HG03280 (cell line): Measurements from ENCODE around the gene CD81.

ENCODE experiments used
- ATAC-seq: cut with Tn5 transposase; IDR thresholded peaks from one replicate; pipeline ENCODE4 v1.9.1; 2021; ENCODE audit warnings: mild to moderate bottlenecking, moderate library complexity; ENCODE audit not compliant: unreplicated experiment

The CD81 gene

DNA sequence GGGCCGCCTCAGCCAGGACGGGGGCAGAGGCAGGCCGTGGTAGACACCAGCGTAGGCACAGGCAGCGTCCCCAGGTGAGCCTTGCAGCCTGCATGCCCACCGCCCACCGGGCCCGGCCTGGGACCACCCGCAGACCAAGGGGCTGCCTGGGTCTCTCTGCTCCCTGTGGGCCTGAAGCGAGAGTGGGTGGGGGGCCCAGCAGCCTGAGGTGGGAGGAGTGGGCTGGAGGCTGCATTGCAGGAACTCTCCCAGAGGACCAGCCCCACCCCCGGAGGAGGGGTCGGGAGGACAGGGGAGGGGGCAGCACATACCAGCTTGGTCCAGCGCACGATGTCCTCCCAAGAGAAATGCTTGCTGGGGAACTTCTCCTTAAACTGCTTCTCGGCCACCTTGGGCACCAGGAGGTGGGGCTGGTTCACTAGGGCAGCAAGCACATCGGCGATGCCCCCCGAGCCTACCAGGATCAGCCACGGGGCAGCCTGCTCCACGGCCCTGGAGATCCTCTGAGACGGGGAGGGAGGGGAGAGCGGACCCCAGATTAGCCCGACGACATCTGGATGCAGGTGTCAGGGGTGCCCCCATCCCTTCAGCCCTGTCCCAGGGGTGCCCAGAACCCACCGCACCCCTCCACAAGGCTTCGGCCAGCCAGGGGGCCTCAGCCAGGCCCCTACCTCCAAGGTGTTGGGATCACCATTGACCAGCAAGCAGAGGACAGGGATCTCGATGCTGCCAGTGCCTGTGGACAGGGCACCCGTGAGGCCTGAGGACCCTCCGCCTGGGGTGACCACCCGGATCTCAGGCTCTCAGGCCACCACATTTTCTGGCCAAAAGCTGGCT lies 41.0 kb downstream of the CD81 start:
- no peak for ATAC-seq

DNA sequence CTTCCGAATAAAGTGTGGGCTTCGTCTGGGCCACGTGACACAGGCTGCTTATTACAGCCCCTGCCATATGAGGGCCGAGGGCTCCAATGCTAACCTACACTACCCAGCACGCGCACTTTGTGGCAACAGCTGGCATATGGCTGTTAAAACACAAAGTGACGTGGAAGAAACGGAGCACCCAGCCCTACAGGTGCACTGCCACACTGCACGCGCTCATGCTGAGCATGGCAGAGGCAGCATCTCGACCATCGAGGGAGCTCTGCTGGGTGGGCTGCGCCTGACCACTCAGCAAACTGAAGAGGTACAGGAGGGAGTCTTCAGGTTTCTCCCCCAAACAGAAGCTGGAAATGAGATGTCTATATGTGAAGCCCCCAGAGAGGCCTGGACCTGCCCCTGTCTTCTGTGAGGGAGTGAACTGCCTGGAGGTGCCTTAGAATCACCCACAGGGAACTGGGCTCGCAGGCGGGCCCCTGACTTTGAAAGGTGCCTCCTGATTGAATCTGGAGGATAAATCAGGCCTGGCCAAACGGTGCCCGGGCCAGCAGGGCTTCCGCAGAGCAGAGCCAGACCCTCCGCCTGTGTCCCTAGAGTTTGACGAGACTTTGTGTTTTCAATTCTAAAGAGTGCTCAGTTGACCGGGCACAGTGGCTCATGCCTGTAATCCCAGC lies 41.7 kb downstream of the CD81 start:
- no peak for ATAC-seq

DNA sequence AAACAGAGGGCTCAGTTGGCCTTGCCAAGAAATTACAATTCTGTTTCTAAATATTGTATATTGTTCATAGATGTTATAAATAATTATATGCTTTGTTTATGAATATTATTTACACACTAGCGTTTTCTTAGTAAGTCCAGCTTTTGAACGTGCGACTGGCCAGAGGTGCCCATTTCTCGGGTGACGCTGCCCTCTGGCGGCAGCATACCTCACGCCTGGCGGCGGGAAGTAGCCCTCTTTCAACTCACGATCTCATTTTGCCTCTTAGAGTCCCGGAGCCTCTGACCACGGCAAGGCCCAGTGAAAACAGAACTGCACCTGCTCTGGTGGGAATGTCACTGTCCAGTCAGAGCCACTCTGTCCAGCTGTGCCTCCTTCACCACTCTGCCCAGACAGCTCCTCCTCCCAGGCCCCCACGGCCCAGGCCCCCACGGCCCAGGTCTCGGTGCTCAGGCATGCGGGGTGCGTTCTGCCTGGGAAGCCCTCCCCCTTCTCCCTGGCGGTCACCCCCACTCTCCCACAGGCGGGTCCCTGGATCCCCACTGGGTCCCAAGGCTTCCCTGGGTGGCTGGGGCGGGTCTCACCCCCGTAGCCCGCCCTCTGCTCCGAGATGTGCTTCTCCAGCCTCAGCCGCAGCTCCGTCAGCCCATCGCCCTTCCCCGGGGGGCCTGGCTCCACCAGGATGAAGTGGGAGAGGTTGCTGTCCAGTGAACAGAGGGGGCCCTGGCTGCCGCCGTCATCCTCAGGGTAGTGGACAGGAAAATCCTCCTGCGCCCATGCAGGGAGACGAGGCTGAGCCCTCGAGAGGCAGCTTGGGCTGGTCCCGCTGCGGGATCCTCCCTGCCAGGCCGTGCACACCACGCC lies 42.8 kb downstream of the CD81 start:
- no peak for ATAC-seq

DNA sequence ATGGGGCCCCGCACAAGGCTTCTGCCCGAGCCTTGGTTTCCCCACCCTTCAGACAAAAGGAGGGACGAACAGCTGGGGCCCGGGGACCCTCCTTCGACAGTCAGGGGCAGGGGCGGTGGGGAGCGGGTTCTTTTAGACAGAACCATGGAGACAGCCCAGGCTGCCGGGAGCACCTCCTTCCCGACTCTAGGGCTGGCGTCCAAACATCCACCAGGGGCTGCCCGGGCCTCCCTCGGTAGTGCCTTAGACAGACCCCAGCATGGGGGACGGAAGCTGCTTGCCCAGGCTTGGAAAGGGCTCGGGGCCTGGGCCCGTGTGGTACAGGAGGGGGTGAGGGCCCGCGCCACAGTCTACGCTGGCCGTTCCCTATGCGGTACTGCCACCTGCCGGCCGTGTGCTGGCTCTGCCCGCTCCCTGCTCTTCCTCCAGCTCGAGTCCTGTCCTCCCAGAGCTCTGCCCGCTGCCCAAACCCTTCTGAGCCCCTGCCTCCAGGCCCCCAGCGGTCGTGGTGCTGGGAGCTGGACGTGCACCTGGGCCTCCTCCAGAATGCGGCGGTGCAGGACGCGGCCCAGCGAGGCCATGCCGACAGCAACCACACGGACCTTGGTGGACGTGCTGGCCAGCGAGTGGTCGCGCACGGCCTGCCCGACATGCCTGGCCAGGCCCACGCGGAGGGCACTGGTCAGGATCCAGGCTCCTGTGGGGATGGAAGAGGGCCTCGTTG lies 43.6 kb downstream of the CD81 start:
- ATAC-seq: peak; percentile 69

DNA sequence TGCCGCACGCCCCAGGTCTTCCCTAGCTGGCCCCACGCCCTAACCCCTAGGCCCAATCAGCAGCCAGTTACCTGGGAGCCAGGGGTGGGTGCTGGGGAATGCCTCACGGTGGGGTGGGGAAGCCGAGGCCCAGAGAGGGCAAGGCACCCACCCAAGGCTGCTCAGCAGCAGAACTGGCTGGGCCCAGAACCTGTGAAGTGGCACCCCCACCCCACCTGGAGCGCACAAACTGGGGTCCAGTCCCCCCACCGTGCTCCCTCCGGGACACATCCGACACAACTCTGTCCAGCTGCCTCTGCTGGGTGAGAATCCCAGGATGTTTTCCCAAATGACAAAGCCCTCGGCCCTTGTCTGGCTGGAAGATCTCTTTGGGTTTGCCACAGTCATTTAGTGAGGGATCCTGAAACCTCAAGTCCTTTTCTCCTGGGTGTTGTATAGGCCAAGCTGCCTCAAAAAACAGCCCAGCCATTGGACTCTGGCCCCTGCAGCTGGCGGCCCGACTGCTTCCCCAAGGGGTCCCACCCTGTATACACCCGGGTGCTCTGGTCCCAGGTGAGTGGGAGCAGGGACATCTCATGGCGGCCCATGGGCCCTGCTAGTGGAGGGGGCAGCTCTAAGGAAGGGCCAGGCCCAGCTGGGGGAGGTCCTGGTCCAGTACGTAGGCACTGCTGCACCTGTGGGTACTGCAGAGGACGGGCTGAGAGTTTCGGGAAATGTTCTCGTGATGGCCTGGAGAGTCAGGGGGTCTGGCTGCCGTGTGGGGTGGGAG lies 44.3 kb downstream of the CD81 start:
- no peak for ATAC-seq

DNA sequence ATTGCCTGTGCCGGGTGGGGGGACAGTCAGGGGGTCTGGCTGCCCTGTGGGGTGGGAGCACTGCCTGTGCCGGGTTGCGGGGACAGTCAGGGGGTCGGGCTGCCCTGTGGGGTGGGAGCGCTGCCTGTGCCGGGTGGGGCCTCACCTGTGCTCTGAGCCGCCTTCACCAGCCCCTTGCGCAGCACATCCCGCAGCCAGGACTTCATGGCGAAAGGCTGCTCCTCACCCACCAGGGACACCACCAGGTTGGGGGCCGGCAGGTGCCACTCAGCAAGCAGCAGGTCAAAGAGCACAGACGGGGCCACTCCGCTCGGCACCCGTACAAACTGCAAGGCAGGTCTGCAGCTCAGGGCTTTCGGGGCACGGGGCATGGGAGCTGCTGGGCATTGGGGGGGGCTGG lies 44.9 kb downstream of the CD81 start:
- ATAC-seq: no peak

DNA sequence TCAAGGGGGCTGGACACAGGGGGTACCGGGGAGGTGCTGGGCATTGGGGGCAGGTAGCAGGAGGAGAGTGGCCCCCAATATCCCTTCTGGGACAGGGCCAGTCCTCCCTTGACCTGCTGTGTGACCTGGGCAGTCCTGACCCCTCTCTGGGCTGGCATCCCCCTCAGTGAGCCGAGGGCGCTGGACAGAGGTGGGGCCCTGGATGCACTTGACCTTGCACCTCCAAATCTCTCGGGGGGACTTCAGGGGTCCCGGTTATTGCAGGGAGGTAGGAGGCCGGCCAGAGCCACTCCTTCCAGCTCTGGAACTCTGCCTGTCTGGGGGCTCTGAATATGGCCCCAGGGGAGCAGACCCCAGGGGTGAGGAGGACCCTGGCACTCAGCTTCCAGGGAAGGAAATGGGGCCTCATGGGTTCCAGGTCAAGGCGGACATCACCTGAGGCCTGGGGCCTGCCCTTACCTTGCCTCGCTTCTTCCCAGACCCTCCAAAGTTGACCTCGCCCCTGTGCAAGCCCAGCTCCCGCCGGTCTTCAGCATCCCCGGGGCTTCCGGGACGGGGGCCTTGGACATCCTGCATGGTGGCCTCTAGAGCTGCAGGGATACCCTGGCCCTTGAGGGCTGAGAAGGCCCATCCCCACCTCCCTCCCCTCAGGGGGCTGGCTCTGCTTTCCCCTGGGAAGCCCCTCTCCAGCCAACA lies 45.5 kb downstream of the CD81 start:
- ATAC-seq: no peak

DNA sequence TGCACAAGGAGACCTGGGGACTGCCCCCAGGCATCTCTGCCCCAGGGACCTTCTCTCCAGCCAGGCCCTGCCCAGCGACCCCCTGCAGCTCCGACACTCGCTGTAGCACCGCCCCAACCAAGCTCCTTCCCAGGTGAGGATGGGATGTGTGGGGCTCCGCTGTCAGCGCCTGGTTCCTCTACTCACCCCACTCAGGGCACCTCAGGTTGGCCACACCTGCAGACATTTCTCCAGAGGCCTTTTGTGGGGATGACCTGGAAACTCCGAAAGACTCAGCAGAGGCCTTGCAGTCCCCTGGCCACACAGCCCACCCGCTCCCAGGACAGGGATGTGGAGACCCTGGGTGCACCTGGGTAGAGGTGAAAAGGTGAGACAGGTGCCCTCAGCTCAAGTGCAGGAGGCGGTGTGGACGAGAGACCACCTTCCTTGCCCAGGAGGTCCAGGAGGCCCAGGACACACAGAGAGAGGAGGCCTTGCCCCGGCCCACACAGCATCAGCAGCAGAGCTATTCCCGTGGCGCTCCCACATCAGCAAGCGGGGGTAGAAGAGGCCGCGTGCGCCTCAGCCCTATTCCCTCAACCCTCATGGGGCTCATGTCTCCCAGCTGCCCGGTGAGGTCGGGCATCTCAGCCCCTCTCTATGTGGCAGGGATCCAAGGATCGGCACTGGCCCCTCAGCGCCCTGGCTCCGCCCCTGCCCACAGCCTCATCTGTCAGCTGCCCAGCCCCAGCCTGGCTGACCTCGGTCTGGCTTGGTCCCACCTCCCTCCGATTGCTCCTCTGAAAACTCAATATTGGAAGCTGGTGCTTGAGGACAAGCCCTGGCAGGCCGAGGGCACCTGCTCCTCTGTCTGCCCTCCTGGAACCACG lies 46.3 kb downstream of the CD81 start:
- ATAC-seq: no peak

DNA sequence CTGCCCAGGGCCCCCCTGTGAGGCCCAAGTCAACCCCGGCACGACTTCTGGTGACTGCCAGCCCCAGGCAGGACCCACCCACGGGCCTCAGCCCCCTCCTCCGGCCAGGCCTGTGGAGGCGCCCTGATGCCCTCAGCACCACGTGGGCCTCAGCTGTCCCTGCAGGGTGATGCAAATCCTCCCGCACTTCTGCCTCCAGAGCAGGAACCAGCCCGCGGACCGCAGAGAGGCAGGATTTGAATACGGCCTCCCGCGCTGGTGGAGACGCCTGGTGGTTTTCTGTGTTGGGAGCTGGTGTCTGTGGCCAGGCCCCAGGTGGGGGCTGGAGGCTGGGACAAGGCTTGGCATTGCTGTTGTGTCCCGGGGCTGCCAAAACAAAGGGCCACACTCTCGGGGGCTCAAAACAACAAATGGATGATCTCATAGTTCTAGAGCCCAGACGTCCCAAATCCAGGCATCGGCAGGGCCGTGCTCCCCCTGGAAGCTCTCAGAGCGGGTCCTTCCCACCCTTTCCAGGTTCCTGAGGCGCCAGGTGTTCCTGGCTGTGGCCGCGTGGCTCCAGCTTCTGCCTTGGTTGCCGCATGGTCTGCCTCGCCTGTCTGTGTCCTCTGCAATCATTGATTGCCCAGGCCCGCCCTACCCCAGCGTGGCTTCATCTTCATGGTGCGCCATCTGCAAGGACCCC lies 47.8 kb downstream of the CD81 start:
- no peak for ATAC-seq

DNA sequence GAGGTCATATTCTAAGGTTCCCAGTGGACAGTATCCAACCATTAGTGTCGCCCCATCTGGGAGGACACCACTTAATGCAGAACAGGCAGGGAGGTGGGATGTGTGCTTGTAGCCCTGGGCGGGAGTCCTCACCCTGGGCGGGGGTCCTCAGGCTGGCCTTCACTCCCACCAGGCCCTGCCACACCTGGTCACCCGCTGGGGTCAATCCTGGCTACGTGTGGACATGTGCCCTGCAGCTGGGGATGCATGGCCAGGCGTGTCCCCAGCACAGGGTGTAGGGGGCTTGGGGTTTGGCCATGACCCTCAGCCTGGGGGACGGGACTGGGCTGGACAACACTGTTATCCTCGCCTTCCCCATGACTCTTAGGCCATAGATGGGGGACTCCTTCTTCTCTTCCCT lies 48.4 kb downstream of the CD81 start:
- no peak for ATAC-seq

DNA sequence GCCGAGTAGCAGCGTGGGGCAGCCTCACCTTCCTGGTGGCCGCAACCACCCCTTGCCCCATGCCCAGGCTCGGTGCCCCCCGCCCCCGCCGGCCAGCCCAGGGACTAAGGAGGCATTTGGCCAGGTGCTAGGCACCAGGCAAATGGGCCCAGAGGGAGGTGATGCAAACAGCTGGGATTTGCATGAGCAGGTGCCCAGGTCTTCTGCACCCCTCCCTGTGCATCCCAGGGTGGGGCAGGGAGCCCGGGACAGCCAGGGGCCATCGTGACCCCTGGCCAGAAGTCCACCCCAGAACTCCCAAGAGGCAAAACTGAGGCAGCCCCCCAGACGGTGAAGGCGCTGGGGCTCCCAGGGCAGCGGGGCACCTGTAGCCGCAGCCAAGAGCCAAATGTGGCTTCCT lies 49.1 kb downstream of the CD81 start:
- ATAC-seq: no peak

DNA sequence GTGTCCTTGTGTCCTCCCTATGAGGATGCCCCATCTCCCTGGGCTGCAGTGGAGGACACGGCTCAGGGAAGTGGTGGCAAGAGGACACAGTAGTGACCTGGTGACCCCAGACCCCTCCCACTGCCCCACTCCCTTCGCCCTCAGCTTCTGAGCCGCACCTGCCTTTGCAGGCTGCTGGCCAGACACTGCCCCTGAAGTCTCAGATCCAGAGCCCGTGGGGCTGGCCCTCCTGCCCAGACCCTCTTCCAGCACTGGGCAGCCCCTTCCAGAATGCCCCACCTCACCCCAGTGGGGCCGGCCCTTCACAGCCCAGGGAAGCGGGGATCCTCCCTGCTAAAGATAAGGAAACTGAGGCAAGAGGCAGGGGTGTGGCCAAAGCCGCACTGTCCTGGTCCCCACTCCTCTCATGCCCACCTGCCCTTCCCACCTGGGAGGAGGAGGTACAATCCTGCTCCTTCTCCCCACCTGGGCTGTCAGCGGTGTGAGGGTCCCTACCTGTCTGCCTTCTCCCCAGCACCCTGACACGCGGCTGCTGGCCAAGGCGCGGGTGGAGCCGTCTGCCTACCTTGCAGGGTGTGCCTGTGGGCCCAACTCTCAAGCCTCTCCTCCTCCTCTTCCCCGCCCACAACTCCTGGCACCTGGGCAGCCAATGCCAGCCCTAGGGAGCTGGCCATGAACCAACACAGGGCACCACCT lies 49.9 kb downstream of the CD81 start:
- ATAC-seq: no peak

DNA sequence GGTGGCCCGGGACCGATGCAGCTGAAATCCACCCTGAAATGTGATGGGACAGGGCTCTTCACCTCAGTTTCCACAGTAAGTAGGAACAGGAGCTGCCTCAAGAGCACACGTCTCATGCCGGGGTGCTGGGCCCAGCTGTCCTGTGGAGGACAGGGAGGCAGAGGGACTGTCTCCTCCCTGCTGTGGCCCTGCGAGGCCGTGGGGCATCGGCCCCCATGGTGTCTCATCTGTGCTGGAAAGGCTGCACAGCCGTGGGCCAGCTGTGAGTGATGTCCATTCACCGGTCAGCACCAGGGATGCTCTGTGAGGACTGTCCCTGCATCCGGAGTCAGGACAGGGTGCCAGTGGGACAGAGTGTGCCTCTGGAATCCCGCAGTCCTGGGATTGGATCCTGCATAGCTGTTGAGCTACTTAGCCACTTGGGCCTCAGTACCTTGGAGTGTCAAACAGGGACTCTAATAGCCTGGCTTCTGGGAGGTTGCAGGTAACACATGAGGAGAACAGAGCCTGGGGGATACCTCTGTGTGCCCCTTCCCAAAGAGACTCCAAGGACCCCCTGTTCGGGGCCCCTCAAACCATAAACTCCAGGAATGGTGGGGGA lies 50.7 kb downstream of the CD81 start:
- no peak for ATAC-seq

DNA sequence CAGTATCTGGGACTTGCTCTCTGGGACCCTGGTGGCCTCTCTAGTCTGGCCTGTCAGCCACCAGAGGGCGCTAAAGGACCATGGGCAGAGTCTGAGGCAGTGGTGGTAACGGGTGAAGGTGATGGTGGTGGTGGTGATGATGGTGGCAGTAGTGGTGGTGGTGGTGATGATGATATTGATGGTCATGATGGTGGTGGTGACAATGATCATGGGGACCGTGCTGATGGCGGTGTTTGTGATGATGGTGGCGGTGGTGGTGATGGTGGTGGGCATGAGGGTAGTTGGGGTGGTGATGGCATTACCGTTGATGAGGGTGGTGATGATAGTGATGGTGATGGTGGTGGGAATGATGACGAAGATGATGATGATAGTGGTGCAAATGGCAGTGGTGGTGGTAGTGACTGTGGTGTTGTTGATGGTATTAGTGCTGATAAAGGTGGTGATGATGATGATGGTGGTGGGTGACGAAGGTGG lies 51.2 kb downstream of the CD81 start:
- no peak for ATAC-seq

DNA sequence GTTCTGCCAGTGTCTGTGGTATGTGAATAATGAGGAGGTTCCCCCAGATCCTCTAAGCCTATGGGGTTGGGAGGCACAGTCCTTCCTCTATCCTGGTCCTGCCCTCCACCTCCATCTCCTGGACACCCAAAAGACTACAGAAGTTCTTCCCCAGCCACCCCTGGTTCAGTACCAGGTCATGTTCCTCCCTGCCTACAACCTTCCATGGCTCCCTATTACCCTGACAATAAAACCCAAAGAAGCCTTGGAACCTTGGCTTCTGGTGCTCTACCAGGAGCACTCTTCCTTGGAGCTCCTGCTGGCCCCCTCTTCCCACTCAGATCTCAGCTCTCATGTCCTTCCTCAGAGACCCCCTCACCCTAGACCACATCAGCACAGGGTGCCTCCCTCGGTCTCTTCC lies 54.3 kb downstream of the CD81 start:
- no peak for ATAC-seq

DNA sequence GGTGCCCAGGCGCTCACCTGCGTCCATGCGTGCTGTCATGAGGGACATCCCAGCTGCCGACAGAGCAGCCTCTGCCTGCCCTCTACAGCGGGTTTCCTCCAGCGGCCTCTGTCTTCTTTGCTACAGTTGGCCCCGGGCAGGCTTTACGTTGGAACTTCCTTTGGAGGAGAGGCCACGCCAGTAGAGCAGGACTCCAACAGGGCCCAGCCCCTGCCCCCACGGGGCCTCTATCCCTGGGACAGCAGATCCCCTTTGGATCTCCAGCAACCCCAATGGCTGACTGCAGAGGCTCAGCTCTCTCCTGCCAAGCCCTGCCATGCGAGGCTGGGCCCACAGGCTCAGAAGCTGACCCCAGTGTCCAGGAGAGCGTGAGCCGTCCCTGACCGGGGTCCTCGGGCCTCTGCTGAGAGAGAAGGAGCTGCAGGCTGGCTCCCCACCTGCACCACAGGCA lies 55.1 kb downstream of the CD81 start:
- no peak for ATAC-seq

DNA sequence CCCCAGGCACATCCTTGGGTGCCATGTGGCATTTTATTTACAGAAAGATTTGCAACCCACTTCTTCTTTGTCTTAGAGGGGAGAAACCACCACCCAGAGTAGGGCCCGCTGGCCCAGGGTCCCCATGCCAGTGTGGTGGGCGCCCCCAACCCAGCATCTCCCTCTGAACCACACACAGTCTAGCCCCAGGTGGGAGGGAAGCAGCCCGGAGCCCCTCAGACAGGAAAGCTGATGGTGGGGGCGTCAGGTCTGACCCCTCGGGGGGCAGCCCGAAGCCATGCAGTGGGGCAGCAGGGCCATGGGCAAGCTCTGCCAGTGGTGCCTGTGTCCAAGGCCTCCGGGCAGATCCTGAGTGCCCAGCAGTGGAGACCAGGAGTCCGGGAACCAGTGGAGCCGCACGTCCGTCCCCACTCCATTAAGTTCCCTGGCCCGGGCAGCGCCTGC lies 55.5 kb downstream of the CD81 start:
- no peak for ATAC-seq
